Spinal cord (tissue), 10 donors: ENCODE results near the gene HID1. TPM values are rescaled to one million over a fixed set of nuclear protein-coding genes. Genes with fewer than 3 reads are reported as not detected.
"Not testable (repeated sequence)": the region's sequence is repeated elsewhere in the genome, so short reads cannot be mapped to it uniquely, and the experiment has no call there.

Experiments used
- DNase-seq, 6 donors: peaks; one replicate each; pipeline versions ENCODE4 v3.0.0 to v3.0.0-alpha.2; 2013 to 2015; ENCODE audit warnings: low spot score in 6 of 6, low read depth in 4 of 6
- H3K27ac ChIP-seq: one replicate; pipeline ENCODE4 v1.5.1; 2013; ENCODE audit warnings: low read depth, low read length, control low read depth
- H3K27me3 ChIP-seq: one replicate; pipeline ENCODE4 v1.6.1; 2013; ENCODE audit warnings: low read length; ENCODE audit not compliant: control insufficient read depth, insufficient read depth
- H3K36me3 ChIP-seq: one replicate; pipeline ENCODE4 v1.6.1; 2013; ENCODE audit warnings: low read length; ENCODE audit not compliant: control insufficient read depth, insufficient read depth
- H3K4me1 ChIP-seq: one replicate; pipeline ENCODE4 v1.6.1; 2013; ENCODE audit warnings: low read length; ENCODE audit not compliant: control insufficient read depth, insufficient read depth
- H3K4me3 ChIP-seq: one replicate; pipeline ENCODE4 v1.5.1; 2013; ENCODE audit warnings: low read depth, low read length, control low read depth
- H3K9me3 ChIP-seq: one replicate; pipeline ENCODE4 v1.6.1; 2013; ENCODE audit warnings: low read length; ENCODE audit not compliant: control insufficient read depth, insufficient read depth
- WGBS: methylation state at CpG from one replicate; pipeline ENCODE4 v1.1.5; 2013; ENCODE audit warnings: missing lambda C conversion rate; ENCODE audit not compliant: insufficient coverage; 5-methylcytosine and 5-hydroxymethylcytosine counted together
- polyA plus RNA-seq, 2 donors: library from polyadenylated mRNA; unstranded; fragments of 120-200 nt; gene quantifications; one replicate each; pipeline ENCODE4 v1.2.1, GENCODE V29; 2013; ENCODE audit not compliant: insufficient read length in 2 of 2
- total RNA-seq, 2 donors: library from RNA; depleted of rRNA in 1 of 2; stranded (reverse); fragments of 120-200 nt in 1 of 2; fragments of >200 nt in 1 of 2; gene quantifications; one replicate each; pipeline versions ENCODE4 v1.2.3 to v1.2.4, GENCODE V29; 2013 to 2014
- donor health status: healthy.

HID1 gene
- total and polyA plus RNA-seq, 4 donors = 12.3 to 61.6 (median 33.8) TPM

DNA sequence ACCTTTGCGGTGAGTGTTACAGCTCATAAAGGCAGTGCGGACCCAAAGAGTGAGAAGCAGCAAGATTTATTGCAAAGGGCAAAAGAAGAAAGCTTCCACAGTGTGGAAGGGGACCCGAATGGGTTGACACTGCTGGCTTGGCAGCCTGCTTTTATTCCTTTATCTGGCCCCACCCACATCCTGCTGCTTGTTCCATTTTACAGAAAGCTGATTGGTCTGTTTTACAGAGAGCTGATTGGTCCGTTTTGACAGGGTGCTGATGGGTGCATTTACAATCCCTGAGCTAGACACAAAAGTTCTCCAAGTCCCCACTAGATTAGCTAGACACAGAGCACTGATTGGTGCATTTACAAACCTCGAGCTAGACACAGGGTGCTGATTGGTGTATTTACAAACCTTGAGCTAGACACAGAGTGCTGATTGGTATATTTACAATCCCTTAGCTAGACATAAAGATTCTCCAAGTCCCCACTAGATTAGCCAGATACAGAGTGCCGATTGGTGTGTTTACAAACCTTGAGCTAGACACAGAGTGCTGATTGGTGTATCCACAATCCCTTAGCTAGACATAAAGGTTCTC is 66.3 kb downstream of the HID1 start:
- H3K4me3 ChIP-seq, H3K27me3 ChIP-seq, H3K36me3 ChIP-seq, DNase-seq, H3K9me3 ChIP-seq, H3K4me1 ChIP-seq, H3K27ac ChIP-seq: not testable (repeated sequence)
- WGBS = 17% methylated on average over 3 of the region's 6 CpGs

DNA sequence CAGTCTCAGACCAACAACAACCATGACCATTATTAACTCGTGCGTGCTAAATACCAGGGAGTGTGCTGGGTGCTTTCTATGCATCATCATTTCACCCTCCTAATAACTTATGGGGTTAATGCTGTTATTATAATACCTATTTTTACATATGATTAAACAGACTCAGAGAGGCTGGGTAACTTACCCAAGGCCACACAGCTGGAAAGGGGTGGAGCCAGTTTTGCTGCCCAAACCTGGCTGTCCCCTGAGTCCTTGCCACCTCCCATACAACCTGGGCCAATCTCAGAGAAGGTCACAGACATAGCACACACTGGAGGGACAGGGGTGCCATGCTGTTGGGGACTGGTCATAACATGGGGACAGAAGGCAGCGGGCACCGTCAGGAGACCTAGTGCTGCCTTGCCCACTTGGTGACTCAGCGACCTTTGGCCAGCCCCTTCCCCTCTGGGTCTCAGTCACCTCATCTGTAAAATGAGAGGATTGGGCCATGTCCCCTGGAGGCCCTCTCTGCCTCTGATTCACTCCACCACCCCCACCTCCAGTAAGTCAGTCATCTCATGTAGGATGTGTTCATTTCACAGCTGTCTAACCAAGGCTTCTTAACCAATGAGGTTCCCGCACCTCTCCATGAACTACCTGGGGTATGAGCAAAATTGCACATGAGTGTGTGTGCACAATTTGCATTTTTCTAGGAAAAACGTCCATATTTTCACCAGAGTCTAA is 67.7 kb downstream of the HID1 start:
- Histone ChIP-seq H3K27me3 (peaks cover 7% of the 10 kb centered on the region), H3K4me3 (no peak overlapping the region), H3K27ac (no peak overlapping the region), H3K9me3 (no peaks in the 10 kb centered on the region), H3K4me1 (no peaks in the 10 kb centered on the region), H3K36me3 (no peaks in the 10 kb centered on the region)
- 89% methylated on average over 3 of the region's 7 CpGs for WGBS
- no peak for DNase-seq

DNA sequence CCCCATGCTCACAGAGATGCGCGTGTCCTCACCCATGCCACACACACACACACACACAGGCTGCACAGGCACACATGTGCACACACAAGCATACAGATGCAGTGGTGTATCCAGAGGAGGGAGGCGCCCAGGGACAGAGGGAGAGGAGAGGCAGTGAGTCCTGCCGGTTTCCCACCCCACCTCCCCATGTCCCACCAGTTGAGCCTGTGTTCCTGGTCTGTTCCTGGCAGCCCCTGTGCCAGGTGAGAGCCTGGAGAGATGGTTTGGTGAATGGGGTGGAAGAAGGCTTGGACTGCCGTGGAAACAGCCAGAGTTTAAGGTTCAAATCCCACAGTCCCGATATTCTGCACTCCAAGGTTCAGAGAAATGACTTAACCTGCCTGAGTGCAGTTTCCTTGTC is 68.9 kb downstream of the HID1 start:
- H3K9me3 ChIP-seq = no peaks in the 10 kb centered on the region
- H3K27me3 ChIP-seq = peaks cover 7% of the 10 kb centered on the region
- 76% methylated on average over 2 of the region's 6 CpGs for WGBS
- no peak overlapping the region for H3K27ac ChIP-seq
- H3K4me3 ChIP-seq = no peak overlapping the region
- DNase-seq = no peak
- H3K36me3 ChIP-seq = no peaks in the 10 kb centered on the region
- no peaks in the 10 kb centered on the region for H3K4me1 ChIP-seq

DNA sequence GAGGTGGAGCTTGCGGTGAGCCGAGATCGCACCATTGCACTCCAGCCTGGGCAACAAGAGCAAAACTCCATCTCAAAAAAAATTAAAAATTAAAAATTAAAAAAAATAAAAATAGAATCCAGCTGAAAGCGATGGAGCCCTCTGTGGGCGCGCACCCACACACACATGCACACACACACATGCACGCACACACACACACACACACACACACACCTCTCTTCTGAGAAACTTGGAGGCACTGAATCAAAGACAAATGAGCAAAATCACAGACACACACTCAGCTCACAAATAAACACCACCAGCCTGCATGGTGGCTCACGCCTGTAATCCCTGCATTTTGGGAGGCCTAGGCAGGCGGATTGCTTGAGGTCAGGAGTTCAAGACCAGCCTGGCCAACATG is 69.5 kb downstream of the HID1 start:
- Histone ChIP-seq H3K9me3 (no peaks in the 10 kb centered on the region), H3K27me3 (peaks cover 7% of the 10 kb centered on the region)
- 91% methylated on average over 5 of the region's 9 CpGs for WGBS

DNA sequence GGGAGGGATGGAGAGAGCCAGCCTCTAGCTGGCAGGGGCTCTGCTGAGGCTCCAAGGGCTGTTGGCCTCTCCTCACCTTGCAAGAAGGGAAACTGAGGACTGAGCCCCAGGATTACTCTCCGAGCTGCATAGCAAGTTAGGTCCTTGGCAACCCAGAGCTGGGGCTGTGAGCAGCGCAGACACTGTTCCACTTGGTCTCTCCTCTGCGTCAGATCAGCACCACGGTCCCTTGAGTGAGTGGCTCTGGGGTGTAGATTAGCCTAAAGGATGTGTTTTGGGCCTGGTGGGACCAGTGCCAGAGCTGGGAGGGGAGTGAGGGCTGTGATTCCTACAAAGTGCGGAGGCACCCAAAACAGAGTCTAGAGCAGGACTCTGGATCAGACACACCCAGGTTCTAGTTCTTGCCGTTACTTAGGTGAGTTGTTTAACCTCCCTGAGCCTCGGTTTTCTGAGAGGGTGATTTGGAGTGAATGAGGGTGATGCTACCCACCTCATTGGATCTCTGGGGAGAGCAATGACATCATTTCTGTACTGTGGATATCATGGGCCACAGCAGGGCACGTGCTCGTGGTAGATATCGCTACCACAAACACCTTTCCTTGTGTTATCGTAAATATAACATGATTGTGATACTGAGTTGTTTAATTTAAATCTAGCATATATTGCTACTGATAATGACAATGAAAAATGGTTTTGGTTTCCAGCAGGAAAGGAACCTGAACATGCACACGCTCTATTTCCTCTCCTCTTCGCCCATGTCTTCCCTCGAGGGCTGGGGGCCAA is 71.0 kb downstream of the HID1 start:
- Histone ChIP-seq H3K27me3 (peaks cover 11% of the 10 kb centered on the region), H3K36me3 (no peaks in the 10 kb centered on the region), H3K4me3 (no peak overlapping the region), H3K9me3 (no peaks in the 10 kb centered on the region), H3K27ac (no peak overlapping the region), H3K4me1 (no peaks in the 10 kb centered on the region)
- WGBS = 84% methylated on average over 5 of the region's 14 CpGs
- DNase-seq = no peak

More for the DNA sequence above, 69.5 kb downstream of the HID1 start:
- Histone ChIP-seq H3K4me1 (no peaks in the 10 kb centered on the region), H3K27ac (no peak overlapping the region), H3K4me3 (no peak overlapping the region), H3K36me3 (no peaks in the 10 kb centered on the region)
- DNase-seq = no peak

Other genes starting within 250 kb of the HID1 start
- 1 to 10 TPM; 2.5 to 6.9 TPM for gene RAB37, start 235.5 kb downstream of the HID1 start, total RNA-seq
- 1 to 10 TPM; 4.2 to 4.5 TPM for gene RAB37, start 235.5 kb downstream of the HID1 start, polyA plus RNA-seq
- 10 to 100 TPM; 13.8 to 54.3 TPM for gene NHERF1, start 224.1 kb downstream of the HID1 start, total RNA-seq
- 10 to 100 TPM; 79.0 to 79.1 TPM for gene NHERF1, start 224.1 kb downstream of the HID1 start, polyA plus RNA-seq
- 10 to 100 TPM; 19.4 to 32.1 TPM for gene NAT9, start 196.4 kb downstream of the HID1 start, total RNA-seq
- gene NAT9, start 196.4 kb downstream of the HID1 start, polyA plus RNA-seq = 10 to 100 TPM; 42.8 to 52.1 TPM
- gene GRIN2C, start 112.9 kb downstream of the HID1 start, total RNA-seq = 1 to 10 TPM; 1.5 to 2.2 TPM
- gene GRIN2C, start 112.9 kb downstream of the HID1 start, polyA plus RNA-seq = 1 to 10 TPM; 3.0 to 3.5 TPM
- gene FDXR, start 99.8 kb downstream of the HID1 start, total RNA-seq = 1 to 10 TPM; 3.0 to 7.7 TPM
- gene FDXR, start 99.8 kb downstream of the HID1 start, polyA plus RNA-seq = 10 to 100 TPM in 1 of 2 donors, 1 to 10 TPM in 1; 9.6 to 11.3 TPM
- 1 to 10 TPM; 1.9 to 5.1 TPM for gene FADS6, start 79.1 kb downstream of the HID1 start, total RNA-seq
- gene FADS6, start 79.1 kb downstream of the HID1 start, polyA plus RNA-seq = 1 to 10 TPM; 7.5 to 8.7 TPM
- under 1 TPM; 0.06 to 0.20 TPM for gene USH1G, start 49.5 kb downstream of the HID1 start, total RNA-seq
- gene USH1G, start 49.5 kb downstream of the HID1 start, polyA plus RNA-seq = under 1 TPM; 0.41 to 0.42 TPM
- gene OTOP2, start 48.5 kb downstream of the HID1 start, total RNA-seq = not detected
- under 1 TPM in 1 of 2 donors, not detected in 1; 0.08 TPM for gene OTOP2, start 48.5 kb downstream of the HID1 start, polyA plus RNA-seq
- gene OTOP3, start 36.9 kb downstream of the HID1 start, total RNA-seq = not detected
- not detected for gene OTOP3, start 36.9 kb downstream of the HID1 start, polyA plus RNA-seq
- 1 to 10 TPM; 7.3 to 8.0 TPM for gene CDR2L, start 14.9 kb upstream of the HID1 start, total RNA-seq
- gene CDR2L, start 14.9 kb upstream of the HID1 start, polyA plus RNA-seq = 10 to 100 TPM; 24.3 to 25.4 TPM
- 10 to 100 TPM; 13.0 to 35.5 TPM for gene MRPL58, start 39.9 kb upstream of the HID1 start, total RNA-seq
- 10 to 100 TPM; 24.5 to 27.0 TPM for gene MRPL58, start 39.9 kb upstream of the HID1 start, polyA plus RNA-seq
- gene ATP5PD, start 74.2 kb upstream of the HID1 start, total RNA-seq = 100 to 1,000 TPM; 145 to 326 TPM
- 100 to 1,000 TPM; 303 to 304 TPM for gene ATP5PD, start 74.2 kb upstream of the HID1 start, polyA plus RNA-seq
- 10 to 100 TPM; 31.9 to 45.6 TPM for gene KCTD2, start 74.5 kb upstream of the HID1 start, total RNA-seq
- 10 to 100 TPM; 66.8 to 72.3 TPM for gene KCTD2, start 74.5 kb upstream of the HID1 start, polyA plus RNA-seq
- gene SLC16A5, start 115.2 kb upstream of the HID1 start, total RNA-seq = 1 to 10 TPM; 2.4 to 8.7 TPM
- 1 to 10 TPM; 3.4 to 7.9 TPM for gene SLC16A5, start 115.2 kb upstream of the HID1 start, polyA plus RNA-seq
- gene ARMC7, start 137.2 kb upstream of the HID1 start, total RNA-seq = 1 to 10 TPM; 2.5 to 5.5 TPM
- gene ARMC7, start 137.2 kb upstream of the HID1 start, polyA plus RNA-seq = 10 to 100 TPM; 12.5 to 14.2 TPM
- gene NT5C, start 159.0 kb upstream of the HID1 start, total RNA-seq = 10 to 100 TPM; 27.2 to 61.0 TPM
- 10 to 100 TPM; 52.4 to 59.4 TPM for gene NT5C, start 159.0 kb upstream of the HID1 start, polyA plus RNA-seq
- gene JPT1, start 181.8 kb upstream of the HID1 start, total RNA-seq = 100 to 1,000 TPM in 1 of 2 donors, 10 to 100 TPM in 1; 79.8 to 116 TPM
- 100 to 1,000 TPM; 319 to 353 TPM for gene JPT1, start 181.8 kb upstream of the HID1 start, polyA plus RNA-seq
- gene SUMO2, start 210.2 kb upstream of the HID1 start, total RNA-seq = 100 to 1,000 TPM; 133 to 360 TPM
- 100 to 1,000 TPM; 557 to 562 TPM for gene SUMO2, start 210.2 kb upstream of the HID1 start, polyA plus RNA-seq
- gene NUP85, start 232.9 kb upstream of the HID1 start, total RNA-seq = 10 to 100 TPM; 29.8 to 40.3 TPM
- gene NUP85, start 232.9 kb upstream of the HID1 start, polyA plus RNA-seq = 10 to 100 TPM; 44.9 to 63.0 TPM